Embryonic facial prominence (tissue), 1 donor: ENCODE data around the gene SLMAP.
"Not testable (repeated sequence)": the region's sequence is repeated elsewhere in the genome, so short reads cannot be mapped to it uniquely, and the experiment has no call there.

Experiments used
- DNase-seq: peaks from one replicate; pipeline ENCODE4 v3.0.0-alpha.2; 2016; ENCODE audit errors: extremely low spot score

SLMAP gene

GRCh38 chr3:57794501-57794900 is 38.4 kb downstream of the SLMAP start:
- no peak for DNase-seq

- DNase-seq = no peak
Measured at GRCh38 chr3:57794951-57795350, 38.8 kb downstream of the SLMAP start.

GRCh38 chr3:57796261-57796660 is 40.2 kb downstream of the SLMAP start:
- no peak for DNase-seq

DNA sequence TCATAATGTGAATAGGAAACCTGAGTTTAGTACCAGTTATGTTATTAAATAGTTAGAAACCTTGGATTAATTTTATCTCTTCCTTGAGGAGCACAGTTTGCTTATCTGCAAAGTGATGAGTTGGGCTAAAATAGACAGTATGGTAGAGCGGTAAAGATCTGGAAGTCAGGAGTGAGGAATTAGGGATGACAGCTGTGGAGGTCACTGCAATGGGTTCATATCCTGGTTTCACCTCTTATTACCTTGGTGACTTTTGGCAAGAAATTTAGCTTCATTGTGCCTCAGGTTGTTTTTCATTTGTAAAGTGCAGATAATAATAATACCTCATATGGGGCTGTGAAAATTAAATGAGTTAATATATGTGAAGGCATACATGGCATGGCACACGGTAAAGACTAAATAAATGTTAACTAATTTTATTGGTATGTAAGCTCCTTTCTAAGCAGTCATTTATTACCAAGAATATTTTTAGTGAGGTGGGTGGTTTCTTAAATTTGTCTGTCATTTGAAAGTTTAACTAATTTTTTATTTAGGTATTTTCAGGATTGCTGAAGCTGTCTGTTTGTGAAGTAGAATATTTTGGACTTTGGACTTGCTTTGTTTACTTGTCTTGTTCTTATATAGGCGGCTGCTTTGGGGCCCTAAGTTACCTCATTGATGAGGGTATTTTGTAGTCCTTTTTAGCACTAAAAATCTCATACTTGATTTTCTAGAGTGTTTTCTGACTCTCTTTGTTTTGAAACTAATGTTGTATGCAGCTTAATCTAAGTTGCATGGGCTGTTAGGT is 41.8 kb downstream of the SLMAP start:
- DNase-seq = no peak

GRCh38 chr3:57803647-57804081 is 47.6 kb downstream of the SLMAP start:
- DNase-seq = no peak

GRCh38 chr3:57805266-57805665 is 49.2 kb downstream of the SLMAP start:
- no peak for DNase-seq

DNA sequence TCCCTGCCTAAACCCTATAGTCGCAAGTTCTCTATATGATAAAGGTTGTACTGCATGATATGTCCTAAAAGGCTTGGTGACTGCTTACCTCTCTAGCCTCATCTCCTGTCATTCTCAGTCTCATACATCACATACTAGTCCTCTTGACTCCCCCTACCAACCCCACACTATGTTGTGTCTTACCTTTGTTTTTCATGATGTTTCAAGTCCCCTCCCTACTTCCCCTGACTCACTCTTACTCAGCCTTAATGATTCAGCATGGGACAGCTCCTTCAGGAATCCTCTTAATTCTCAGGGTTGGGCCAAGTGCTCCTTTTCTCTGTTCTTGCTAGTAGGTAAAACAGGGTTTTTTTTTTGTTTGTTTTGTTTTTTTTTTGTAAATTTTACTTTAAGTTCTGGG is 49.6 kb downstream of the SLMAP start:
- no peak for DNase-seq

- DNase-seq = not testable (repeated sequence)
Measured at GRCh38 chr3:57806195-57806594, 50.1 kb downstream of the SLMAP start.

DNA sequence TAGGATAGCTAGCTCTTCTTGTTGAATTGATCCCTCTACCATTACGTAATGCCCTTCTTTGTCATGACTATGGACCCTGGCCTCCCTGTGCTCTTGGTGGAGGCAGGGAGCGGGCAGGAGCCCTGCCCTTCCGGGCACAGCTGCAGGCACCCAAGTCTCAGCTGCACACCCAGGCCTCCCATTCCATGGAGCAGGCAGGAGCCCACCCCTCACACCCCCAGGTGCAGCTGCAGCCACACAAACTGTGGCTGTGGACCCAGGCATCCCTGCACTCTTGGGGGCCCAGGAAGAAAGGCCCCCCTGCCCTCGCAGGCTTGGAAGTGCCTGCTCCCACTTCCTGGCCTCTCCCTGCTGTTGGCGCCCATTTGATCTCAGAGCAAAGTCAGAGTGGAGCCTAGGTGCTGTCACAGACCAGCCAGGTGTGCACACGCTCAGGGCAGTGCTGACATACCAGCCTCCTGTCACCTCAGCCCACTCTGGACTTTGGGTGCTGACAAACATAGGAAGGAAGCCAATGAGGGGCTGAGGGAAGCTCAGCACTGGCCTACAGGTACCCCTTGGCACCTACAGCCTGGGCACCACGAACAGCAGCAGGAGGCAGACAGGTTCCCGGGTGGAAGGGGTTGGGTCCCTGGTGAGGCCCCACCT is 53.0 kb downstream of the SLMAP start:
- no peak for DNase-seq

DNA sequence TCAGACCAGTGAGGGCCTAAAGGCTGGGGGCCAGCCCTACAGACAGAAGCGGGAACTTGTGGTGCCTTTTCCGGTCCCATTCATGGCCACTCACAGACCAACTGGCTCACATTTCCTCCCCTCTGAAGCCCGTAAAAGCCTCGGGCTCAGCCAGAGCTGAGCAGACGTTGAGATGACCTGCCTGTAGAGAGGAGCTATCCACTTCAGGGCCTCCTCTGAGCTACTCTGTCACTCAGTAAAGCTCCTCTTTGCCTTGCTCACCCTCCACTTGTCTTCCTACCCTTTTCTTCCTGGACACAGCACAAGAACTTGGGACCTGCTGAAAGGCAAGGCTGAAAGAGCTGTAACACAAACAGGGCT is 53.5 kb downstream of the SLMAP start:
- no peak for DNase-seq

DNA sequence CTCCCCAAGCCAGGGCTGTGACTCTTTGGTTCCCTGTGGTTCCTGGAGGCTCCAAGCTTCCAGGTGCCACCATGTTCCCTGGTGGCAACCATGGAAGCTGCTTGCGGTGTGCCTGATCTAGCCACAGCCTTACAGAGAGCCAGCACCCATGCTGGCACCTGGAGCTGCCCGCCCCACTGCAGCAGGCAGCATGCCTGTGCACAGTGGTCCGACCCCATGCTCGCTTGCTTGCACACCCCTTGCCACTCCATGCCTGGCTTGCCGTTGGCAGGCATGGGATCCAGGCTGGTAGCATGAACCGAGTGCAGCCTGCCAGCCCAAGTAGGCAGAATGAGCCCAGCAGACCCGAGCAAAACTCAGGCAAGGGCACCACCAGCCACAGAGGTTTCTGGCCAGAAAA is 53.9 kb downstream of the SLMAP start:
- no peak for DNase-seq

DNA sequence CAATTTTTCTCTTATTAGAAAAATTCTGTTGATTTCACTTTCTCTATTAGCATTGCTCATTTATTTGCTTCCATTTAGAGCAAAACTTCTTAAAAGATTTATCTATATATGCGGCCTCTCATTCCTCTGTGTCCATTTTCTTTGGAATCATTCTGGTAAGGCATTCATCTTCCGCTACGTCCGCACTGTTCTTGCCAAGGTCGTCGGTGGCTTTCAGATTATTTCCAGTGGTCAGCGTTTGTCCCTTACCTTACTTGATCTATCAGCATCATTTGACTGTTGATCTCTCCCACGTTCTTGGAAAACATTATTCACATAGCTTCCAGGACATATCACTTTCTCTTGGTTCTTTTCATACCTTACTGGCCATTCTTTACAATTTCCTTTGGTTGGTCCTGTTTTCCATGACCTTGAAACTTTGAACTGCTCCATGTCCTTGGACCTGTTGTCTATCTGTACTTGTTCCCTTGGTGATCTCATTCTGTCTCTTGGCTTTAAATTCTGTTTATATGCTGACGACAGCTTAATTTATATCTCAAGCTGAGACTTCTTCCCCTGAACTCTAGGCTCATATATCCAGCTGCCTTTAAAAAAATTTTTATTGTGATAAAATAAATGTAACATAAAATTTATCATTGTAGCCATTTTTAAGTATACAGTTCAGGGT is 54.5 kb downstream of the SLMAP start:
- DNase-seq = no peak

DNA sequence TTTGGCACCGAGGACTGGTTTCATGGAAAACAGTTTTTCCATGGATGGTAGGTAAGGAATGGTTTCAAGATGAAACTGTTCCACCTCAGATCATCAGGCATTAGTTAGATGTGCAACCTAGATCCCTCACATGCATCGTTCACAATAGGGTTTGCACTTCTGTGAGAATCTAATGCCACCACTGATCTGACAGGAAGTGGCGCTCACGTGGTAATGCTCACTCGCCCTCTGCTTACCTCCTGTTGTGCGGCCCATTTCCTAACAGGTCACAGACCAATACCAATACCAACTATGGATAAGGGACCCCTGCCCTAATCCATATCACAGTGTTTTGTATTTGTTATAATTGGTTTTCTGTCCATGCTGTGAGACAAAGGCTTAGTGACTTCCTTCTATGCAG is 58.9 kb downstream of the SLMAP start:
- DNase-seq = no peak

DNA sequence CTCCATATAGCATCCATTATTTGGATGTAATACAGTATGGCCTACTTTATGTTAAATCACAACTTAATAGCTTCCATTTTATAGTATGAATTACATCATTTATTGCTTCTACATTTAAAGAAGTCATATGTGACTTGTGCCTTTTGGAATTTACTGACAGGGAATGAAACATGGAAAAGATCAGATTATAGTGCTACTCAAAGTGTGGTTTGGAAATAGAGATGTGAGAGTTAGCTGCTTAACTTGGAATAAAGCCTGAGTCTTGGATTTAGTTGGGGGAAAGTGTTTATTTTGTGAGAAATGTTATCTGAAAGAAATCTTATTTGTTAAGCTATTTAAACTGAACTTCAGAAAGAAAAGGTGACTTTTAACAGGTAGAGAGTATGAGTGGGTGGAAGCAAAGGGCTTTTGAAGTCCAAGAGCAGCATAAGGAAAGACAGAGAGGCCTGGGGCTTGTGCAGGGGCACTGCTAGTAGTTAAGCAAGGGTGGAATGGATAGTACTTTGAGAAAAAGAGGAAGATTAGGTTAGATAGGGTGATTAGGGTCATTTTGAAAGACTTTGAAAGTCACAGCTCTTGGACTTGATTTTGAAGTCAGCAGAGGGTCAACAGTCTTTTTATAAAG is 60.5 kb downstream of the SLMAP start:
- no peak for DNase-seq

DNA sequence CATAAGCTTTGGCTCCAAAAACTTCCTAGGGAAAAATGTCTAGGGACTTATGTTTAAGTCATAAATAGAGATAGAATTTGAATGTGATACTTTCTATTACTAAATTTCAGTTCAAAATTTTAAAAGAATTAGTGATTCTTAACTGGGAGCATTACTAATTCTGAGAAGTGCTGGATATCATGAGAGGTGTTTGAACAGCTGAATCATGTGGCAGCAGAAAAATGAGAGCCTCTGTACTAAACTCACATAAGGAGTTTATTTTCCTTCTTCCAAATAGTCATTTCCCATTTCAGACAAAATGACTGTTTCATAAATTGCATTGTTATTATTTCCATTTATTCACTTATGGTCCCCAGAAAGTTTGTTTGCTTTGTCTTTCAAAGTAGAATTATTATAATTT is 62.7 kb downstream of the SLMAP start:
- DNase-seq = no peak

DNA sequence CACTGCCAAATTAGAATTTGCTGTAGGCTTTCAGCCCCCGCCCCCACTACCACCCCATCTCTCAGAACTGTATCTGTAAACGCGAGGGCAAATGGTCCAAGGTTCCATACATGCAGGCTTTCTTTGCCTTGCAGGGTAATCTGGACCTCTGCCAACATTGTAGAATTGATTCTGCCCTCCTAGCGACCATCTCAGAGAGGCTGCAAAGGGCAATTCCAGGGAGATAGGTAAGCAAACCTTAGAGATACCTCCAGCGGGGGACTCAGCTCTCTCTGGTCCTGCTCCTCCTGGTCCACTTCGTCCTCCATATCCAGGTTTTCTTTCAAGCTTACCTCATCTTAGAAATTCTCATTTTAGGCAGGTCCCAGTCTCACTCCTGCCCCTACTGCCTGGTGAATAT is 64.4 kb downstream of the SLMAP start:
- DNase-seq = no peak

GRCh38 chr3:57821765-57822164 is 65.7 kb downstream of the SLMAP start:
- no peak for DNase-seq

GRCh38 chr3:57822686-57823085 is 66.6 kb downstream of the SLMAP start:
- no peak for DNase-seq

DNA sequence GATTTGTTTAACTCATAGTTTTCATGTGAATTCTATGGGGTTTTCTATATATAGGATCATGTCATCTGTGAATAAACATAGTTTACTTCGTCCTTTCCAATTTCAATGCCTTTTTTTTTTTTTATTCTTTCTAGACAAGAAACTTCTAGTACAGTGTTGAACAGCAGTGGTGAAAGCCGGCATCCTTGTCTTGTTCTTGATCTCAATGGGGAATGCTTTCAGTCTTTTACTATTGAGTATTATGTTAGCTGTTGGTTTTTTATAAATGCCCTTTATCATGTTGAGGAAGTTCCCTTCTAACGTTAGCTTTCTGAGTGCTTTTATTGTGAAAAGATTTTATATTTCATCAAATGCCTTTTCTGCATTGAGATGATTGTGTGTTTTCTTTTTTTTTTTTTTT is 69.0 kb downstream of the SLMAP start:
- DNase-seq = no peak

GRCh38 chr3:57826245-57826951 is 70.3 kb downstream of the SLMAP start:
- no peak for DNase-seq

- no peak for DNase-seq
Measured at GRCh38 chr3:57826952-57827723, 71.0 kb downstream of the SLMAP start.
